Neural progenitor cell (in vitro differentiated cells): ENCODE results near the gene NFKB1.

Experiments
- EZH2 ChIP-seq: fragments of 200-600 bp; sonication (generic); IDR thresholded peaks from 2 replicates; pipeline ENCODE4 v1.6.1; 2017; ENCODE audit warnings: antibody characterized with exemption, mild to moderate bottlenecking, moderate library complexity
- EZH2phosphoT487 ChIP-seq: fragments of 200-600 bp; sonication (generic); IDR thresholded peaks from 2 replicates; pipeline ENCODE4 v1.6.1; 2017; ENCODE audit warnings: antibody characterized with exemption
- TF ChIP-seq, protein P1 (sequence below): fragments of 200-600 bp; sonication (generic); IDR thresholded peaks from 2 replicates; pipeline ENCODE4 v1.5.1; 2017; ENCODE audit warnings: antibody characterized with exemption, mild to moderate bottlenecking

DNA sequence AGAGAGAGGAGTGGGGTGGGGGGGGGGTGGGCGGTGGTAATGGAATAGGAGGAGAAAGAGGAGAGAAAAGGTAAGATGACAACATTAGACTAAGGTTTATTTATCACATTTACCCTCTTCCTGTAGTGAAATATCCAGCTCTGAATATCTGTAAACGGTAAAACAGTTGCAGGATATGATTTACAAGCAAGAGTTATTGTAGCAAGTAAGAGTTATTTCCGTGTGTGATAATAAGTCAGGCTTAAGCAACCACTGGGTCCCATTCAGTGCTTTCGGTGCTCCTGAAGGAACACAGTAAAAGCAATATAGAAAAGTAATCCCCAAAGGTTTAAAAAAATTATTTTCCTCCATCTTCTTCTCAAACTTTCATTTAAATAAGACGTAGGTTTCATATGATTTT, 156.0 kb downstream of the NFKB1 start:
- TF ChIP-seq, protein P1, sequence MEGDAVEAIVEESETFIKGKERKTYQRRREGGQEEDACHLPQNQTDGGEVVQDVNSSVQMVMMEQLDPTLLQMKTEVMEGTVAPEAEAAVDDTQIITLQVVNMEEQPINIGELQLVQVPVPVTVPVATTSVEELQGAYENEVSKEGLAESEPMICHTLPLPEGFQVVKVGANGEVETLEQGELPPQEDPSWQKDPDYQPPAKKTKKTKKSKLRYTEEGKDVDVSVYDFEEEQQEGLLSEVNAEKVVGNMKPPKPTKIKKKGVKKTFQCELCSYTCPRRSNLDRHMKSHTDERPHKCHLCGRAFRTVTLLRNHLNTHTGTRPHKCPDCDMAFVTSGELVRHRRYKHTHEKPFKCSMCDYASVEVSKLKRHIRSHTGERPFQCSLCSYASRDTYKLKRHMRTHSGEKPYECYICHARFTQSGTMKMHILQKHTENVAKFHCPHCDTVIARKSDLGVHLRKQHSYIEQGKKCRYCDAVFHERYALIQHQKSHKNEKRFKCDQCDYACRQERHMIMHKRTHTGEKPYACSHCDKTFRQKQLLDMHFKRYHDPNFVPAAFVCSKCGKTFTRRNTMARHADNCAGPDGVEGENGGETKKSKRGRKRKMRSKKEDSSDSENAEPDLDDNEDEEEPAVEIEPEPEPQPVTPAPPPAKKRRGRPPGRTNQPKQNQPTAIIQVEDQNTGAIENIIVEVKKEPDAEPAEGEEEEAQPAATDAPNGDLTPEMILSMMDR, result no peak
- TF ChIP-seq EZH2phosphoT487 (no peak), EZH2 (no peak)
